IPS-NIHi7 (cell line): ENCODE measurements around the gene PRKAR2B.
"Not testable (repeated sequence)": the region's sequence is repeated elsewhere in the genome, so short reads cannot be mapped to it uniquely, and the experiment has no call there.

ENCODE experiments used
- DNase-seq: peaks from one replicate; pipeline ENCODE4 v3.0.0; 2012; ENCODE audit warnings: mixed read lengths; ENCODE audit errors: extremely low spot score

PRKAR2B gene

DNA sequence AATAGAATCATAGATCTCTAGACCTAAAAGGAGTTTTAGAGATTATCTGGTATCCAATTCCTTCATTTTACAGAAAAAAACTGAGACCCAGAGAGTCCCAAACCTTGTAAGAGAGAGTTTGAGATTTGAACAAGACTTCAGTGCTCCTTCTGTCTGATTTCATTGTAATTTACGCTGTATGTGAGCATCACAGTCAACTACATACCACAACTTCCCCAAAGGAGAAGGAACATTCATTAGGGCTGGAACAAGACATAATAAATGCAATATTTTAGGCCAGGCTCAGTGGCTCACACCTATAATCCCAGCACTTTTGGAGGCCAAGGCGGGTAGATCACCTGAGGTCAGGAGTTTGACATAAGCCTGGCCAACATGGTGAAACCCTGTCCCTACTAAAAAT lies 17.3 kb upstream of the PRKAR2B start:
- no peak for DNase-seq

DNA sequence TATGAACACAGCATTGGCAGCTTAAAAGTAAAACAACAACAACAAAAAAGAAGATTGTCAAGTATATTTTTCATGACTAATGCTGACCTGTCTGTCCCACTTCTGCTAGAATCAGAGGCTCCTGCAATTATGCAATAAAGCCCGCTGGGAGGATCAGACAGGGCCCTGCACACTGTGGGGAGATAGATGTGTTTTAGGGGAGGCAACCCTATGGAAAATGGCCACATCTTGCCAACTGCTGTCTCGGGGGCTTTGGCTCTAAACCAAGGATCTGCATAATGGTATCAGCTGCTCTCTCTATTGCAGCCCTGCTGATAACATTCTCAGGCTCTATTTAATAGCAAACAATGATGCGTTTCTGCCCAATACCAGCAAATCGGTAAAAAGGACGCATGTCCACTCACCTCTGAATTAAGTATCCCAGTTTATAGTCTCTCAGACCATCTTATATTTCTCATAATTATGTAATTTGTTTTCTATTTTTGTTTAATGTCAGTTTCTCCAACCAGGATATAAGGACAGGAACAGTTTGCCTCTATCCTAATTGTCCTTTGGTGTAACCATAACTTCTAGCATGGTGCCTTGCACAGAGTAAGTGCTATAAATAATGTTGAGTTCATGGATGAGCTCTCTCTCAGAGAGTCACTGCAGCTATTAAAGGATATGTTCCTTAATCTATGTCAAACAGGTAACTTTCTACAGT lies 15.3 kb upstream of the PRKAR2B start:
- DNase-seq, result no peak

- DNase-seq, result no peak
Measured at GRCh38 chr7:107029764-107030286, 14.7 kb upstream of the PRKAR2B start.

DNA sequence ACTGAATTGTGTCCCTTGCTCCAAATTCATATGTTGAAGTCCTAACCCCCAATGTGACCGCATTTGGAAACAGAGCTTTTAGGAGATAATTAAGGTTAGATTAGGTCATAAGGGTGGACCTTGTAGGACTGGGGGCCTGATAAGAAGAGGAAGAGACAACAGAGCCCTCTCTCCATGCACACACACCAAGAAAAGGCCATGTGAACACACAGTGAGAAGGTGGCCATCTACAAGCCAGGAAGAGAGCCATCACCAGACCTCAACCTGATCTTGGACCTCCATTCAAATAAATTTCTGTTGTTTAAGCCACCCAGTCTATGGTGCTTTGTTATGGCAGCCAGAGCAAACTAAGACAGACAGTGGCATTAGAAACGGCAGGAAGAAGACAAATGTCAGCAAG lies 12.5 kb upstream of the PRKAR2B start:
- no peak for DNase-seq

DNA sequence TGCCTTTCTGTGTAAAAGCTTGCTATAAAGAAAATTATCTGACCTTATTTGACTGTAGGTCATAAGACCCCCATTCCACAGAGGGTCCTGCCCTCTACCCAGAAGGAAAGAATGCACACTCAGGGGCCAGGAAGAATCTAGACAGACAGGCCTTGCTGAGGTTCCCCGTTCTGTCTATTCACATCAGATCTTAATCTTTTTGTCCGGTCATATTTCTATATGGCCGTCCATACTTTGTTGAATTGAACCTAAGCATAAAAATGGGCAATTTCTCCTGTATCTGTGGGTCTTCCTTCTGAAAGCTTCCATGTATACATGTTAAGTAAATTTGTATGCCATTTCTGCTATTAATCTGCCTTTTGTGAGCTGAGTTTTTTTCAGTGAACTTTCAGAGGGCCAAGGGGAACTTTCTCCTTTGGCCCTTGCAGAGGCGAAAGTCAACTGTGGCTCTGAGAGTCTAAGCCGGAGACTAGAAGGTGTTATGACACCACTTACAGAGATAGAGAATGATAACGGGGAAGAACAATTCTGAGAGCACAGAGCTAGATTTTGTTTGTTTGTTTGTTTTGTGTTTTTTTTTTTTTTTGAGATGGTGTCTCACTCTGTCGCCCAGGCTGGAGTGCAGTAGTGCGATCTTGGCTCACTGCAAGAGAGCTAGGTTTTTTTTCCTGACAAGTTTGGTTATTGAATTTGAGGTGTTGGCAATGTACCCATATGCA lies 11.6 kb upstream of the PRKAR2B start:
- DNase-seq, result no peak

GRCh38 chr7:107034553-107034952 lies 10.0 kb upstream of the PRKAR2B start:
- DNase-seq, result no peak

- no peak for DNase-seq
Measured at GRCh38 chr7:107035446-107035845, 9.1 kb upstream of the PRKAR2B start.

GRCh38 chr7:107036535-107036934 lies 8.0 kb upstream of the PRKAR2B start:
- no peak for DNase-seq

DNA sequence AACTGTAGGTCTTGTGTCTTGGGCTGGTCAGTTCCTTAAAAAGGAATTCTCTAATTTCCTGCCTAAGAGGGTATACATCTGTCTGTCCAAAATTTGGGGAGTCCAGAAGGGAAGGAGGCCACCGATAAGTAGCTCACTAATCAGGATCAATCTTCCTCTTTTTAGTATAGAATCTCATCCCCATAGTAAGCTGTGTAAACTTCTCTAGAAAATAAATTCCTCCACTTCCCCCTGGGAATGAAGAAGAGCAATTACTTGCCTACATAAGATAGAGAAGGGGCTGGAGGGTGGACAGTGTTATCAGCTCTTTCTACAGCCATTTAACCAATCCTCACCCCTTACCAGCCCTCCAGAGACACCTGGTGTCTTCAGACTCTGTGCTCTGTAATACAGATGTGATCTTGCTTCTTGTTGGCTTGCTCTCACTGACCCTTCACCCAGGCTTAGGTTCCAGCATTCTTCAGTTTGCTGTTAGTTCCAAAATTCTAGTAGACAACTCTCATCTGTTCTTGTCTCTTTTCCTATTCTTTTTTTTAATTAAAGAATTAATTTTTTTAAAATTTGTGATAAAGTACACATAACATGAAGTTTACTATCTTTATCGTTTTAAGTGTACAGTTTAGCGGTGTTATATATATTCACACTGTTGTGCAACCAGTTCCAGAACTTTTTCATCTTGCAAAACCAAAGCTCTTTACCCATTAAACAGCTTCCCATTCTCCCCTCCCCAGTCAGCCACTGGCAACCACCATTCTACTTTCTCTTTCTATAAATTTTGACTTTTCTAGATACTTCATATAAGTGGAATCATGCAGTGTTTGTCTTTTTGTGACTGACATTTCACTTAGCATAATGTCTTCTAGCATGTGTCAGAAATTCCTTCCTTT lies 6.5 kb upstream of the PRKAR2B start:
- no peak for DNase-seq

DNA sequence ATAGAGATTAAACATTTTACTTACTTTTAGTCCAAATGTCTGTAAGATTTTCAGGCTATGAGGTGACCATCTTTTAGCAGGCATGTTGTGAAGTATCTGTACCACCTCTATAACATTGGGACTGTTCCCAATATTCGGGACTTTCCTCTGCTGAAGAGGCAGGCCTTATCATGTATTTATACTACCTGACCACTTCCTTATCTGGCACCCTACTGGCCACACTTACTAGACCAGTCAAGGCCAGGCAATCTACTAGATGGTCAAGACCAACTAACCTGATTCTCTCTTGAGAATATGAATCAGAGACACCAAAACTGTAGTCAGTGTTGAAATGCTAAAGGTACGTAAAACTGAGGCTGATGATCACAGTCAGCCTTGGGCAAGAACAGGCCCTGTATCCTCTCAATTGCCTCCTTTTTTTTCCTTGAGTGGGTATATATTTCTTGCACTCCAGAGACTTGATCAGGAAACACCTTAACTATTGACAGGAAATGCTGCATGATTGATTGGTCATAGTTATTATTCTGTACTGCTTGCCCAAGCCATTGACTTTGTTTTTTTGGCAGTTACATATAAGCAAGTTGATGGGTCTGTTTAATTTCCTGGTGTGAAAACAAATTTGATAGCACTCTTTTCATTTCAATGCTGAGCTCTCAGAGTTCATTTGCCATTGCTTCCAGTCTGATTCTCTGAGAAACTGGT lies 5.2 kb upstream of the PRKAR2B start:
- DNase-seq, result no peak

GRCh38 chr7:107041097-107041496 lies 3.4 kb upstream of the PRKAR2B start:
- DNase-seq, result no peak

DNA sequence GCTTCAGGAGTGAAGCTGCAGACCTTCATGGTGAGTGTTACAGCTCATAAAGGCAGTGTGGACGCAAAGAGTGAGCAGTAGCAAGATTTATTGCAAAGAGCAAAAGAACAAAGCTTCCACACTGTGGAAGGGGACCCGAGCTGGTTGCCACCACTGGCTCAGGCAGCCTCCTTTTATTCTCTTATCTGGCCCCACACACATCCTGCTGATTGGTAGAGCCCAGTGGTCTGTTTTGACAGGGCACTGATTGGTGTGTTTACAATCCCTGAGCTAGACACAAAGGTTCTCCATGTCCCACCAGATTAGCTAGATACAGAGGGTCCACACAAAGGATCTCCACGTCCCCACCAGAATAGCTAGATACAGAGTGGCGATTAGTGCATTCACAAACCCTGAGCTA lies 2.7 kb upstream of the PRKAR2B start:
- DNase-seq, result not testable (repeated sequence)

- not testable (repeated sequence) for DNase-seq
Measured at GRCh38 chr7:107042326-107042910, 2.1 kb upstream of the PRKAR2B start.

- DNase-seq, result no peak
Measured at GRCh38 chr7:107043491-107043890, 1.0 kb upstream of the PRKAR2B start.

DNA sequence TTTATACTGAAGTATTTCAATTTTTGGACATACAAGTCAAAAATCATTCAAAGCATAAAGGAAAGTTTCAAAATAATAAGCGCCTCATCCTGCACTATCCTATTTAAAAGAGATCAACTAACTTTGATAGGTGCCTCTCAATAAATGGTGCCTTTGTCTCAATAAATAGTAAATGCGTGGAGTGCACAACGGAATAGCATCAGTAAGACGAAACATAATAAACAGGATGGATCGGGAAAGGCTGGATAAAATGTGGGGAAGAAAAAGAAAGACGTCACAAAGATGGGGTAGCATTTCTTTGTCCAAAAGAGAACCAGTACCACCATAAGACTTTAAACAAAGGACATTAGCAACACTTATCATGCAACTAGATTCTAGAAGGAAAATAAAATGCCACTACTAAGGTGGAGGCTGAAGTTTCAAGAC lies 571 bp upstream of the PRKAR2B start:
- no peak for DNase-seq

DNA sequence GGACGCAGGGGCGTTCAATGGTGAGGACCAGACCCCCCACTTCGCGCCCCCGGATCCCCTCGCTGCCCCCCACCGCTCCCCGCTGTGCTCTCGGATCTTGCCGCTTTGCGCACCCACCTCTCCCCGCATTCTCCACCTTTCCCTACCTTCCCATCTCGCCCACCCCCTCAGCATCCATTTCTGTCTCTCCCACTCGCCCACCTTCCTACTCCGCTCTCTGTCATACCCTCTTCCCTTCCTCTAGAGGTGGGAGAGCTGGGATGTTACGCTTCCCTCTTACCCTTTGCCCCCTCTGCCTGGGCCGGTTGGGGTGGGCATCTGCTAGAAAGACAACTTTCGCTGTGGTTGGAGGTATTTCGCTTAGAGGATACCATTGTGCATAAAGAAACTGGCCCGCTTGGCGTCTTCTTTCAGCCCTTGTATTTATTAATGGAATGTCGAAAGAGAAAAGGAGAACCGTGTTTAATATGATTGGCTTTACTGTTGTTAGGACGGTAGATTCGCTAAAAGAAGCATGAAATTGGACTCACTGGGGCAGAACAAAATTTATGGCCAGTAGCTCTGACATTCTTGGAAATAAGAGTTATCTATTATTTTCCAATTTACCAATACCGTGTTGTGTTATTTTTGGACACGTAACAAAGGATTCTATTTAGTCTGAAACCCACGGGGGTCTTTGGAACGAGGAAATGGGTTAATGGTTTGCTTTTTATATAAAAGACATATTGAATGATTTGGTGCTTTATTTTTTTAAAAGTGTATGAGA lies 873 bp downstream of the PRKAR2B start:
- DNase-seq, result peak; percentile 26

- no peak for DNase-seq
Measured at GRCh38 chr7:107045980-107046379, 1.5 kb downstream of the PRKAR2B start.

- DNase-seq, result no peak
Measured at GRCh38 chr7:107046491-107047259, 2.2 kb downstream of the PRKAR2B start.

DNA sequence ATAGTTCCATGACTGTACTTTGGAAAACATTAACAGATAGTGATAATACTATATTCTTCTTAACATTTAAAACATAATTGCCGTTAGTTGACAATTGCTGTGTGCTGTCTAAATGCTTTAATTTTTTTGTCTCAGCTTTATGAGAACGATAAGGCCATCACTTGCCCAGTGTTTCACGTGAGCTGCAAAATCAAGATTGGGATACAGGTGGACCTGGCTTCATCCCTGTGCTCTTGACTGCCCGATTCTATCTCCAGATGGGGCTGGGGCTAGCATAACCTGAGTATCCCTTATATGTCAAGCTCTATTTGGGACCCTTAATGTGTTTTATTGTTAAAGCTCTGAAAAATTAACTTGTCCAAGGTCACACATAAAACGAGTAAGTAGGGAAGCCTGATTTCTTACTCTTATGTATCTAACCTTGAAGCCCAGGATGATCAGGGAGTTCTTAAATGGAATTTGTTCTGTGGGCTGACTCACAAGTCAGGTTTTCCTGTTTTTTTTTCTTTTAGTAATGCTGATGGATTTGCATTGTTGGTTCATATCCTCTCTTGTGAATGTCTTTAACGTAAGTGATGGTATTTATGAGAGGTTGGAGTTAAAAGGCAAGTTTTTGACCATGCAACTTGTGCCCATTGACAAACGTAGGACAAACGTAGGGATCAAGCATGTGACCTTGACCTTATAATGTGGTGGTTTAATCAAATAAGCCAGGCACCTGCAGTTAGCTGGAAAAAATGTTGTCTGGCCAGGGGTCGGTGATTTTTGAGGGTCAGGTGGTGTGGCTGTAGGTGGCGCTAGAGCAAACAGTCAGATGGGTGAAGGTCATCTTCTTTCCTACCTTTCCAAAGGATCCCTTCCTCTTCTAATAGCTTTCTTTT lies 3.6 kb downstream of the PRKAR2B start:
- DNase-seq, result peak; percentile 57
